22Rv1 (cell line): ENCODE measurements around the gene SYNDIG1.

ENCODE experiments used
- CTCF ChIP-seq: fragments of 450-650 bp; IDR thresholded peaks from 2 replicates; pipeline ENCODE4 v1.5.1; 2017; ENCODE audit warnings: mild to moderate bottlenecking
- ZFX ChIP-seq: fragments of 450-650 bp; IDR thresholded peaks from 2 replicates; pipeline ENCODE4 v1.6.1; 2017; ENCODE audit warnings: antibody characterized with exemption, borderline replicate concordance

DNA sequence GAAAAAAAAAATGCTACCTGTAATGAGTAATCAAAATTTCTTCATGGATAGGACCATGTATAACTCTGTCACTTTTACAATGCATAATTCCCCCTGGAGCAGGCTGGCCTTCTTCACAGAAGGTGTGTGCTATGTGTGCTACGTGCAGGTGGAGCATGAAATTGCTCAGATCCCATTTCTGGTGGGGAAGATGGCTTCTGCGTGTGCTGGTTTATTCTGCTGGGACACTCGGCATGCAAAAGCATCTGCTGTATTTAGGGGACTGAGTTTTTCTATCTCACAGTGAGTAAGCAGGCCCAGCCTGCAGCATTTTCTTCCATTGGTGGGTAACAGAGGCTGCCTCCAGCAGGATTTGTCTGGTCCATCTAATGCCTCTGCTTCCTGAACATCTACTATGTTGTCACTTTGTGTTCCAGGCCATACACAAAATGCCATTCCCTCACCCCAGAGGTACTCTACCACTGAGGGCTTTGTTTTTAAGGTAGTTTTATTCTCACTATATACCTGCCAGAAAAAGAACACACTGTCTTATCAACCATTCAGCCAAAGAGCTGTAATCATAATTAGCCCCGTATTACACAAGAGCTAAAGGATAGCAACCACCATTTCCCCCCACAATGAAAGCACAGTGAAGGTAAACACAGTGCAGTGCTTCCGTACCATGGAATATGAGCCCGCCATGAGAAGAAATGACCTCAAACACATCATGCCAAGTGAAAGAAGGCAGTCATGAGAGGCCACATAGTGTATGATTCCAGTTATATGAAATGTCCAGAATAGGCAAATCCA is 62.4 kb downstream of the SYNDIG1 start:
- TF ChIP-seq CTCF, result no peak
- no peak for TF ChIP-seq ZFX
